Subcutaneous adipose tissue (tissue), 4 donors: ENCODE data around the gene ZNF695. TPM values are rescaled to one million over a fixed set of nuclear protein-coding genes. Genes with fewer than 3 reads are reported as not detected.

Experiments
- total RNA-seq, 4 donors: library from RNA; depleted of rRNA; stranded (reverse); fragments of >200 nt; gene quantifications; one replicate each; pipeline ENCODE4 v1.1.0, GENCODE V29; 2016
- TF ChIP-seq, protein P1 (sequence below): fragments of 450-650 bp; IDR thresholded peaks from one replicate; pipeline ENCODE4 v1.5.1; 2016; ENCODE audit warnings: low read depth, mild to moderate bottlenecking, control low read depth, antibody characterized with exemption, moderate library complexity

Gene ZNF695
- total RNA-seq, 4 donors from 2014 or later, result 0.22 TPM; not detected in 3

DNA sequence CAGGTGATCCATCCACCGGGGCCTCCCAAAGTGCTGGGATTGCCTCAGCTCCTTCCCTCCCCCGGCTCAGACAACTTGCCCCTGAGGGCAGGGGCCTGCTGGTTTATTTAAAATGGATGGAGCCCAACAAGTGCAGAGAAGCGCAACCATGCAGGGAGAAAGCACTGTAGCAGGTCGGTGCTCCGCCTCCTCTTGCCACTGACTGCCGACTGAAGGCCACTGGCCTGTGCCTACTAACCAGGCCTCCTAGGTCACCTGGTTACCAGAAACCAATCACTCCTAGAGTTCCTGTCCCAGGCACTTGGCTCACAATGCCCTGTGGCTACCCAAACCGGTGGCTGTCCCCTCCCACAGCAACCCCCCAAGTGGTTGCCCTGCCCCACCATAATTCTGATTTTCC is 35.9 kb downstream of the ZNF695 start:
- TF ChIP-seq, protein P1, sequence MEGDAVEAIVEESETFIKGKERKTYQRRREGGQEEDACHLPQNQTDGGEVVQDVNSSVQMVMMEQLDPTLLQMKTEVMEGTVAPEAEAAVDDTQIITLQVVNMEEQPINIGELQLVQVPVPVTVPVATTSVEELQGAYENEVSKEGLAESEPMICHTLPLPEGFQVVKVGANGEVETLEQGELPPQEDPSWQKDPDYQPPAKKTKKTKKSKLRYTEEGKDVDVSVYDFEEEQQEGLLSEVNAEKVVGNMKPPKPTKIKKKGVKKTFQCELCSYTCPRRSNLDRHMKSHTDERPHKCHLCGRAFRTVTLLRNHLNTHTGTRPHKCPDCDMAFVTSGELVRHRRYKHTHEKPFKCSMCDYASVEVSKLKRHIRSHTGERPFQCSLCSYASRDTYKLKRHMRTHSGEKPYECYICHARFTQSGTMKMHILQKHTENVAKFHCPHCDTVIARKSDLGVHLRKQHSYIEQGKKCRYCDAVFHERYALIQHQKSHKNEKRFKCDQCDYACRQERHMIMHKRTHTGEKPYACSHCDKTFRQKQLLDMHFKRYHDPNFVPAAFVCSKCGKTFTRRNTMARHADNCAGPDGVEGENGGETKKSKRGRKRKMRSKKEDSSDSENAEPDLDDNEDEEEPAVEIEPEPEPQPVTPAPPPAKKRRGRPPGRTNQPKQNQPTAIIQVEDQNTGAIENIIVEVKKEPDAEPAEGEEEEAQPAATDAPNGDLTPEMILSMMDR, result no peak

DNA sequence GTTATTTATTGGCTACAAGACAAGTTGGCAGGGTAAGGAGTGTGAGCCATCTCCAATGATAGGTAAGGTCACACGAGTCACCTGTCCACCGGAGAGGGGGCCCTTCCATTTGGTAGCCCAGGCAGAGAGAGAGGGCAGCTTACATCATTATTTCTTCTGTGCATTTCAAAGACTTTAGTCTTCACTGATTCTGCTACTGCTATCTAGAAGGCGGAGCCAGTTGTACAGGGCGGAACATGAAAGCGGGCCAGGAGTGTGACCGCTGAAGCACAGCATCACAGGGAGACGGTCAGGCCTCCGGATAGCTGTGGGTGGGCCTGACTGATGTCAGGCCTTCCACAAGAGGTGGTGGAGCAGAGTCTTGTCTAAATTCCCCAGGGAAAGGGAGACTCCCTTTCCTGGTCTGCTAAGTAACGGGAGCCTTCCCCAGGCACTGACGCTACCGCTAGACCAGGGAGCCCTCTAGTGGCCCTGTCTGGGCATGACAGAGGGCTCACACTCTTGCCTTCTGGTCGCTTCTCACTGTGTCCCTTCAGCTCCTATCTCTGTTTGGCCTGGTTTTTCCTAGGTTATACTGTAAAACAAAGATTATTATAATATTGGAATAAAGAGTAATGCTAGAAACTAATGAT is 36.7 kb downstream of the ZNF695 start:
- TF ChIP-seq, protein P1, result no peak

DNA sequence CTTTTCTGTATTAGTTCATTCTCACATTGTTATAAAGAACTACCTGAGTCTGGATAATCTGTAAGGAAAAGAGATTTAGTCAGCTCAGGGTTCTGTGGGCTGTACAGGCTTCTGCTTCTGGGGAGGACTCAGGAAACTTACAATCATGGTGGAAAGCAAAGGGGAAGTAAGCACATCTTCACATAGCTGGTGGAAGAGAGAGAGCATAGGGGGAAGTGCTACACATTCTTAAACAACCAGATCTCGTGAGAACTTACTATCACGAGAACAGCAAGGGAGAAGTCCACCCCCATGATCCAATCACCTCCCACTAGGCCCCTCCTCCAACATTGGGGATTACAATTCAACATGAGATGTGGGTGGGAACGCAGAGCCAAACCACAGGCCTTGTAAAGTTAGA is 38.2 kb downstream of the ZNF695 start:
- TF ChIP-seq, protein P1, result no peak

DNA sequence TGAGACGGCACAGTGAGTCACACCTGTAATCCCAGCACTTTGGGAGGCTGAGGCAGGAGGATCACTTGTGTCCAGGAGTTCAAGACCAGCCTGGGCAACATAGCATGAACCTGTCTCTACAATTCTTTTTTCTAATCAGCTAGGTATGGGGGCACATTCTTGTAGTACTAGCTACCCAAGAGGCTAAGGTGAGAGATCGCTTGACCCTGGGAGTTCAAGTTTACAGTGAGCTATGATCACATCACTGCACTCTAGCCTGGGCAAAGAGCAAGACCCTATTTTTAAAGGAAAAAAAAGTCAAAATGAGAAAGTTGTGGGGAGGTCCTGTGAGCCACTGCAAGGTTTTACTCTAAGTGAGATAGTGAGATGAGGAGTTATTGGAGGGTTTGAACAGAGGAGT is 41.4 kb downstream of the ZNF695 start:
- TF ChIP-seq, protein P1, result no peak

DNA sequence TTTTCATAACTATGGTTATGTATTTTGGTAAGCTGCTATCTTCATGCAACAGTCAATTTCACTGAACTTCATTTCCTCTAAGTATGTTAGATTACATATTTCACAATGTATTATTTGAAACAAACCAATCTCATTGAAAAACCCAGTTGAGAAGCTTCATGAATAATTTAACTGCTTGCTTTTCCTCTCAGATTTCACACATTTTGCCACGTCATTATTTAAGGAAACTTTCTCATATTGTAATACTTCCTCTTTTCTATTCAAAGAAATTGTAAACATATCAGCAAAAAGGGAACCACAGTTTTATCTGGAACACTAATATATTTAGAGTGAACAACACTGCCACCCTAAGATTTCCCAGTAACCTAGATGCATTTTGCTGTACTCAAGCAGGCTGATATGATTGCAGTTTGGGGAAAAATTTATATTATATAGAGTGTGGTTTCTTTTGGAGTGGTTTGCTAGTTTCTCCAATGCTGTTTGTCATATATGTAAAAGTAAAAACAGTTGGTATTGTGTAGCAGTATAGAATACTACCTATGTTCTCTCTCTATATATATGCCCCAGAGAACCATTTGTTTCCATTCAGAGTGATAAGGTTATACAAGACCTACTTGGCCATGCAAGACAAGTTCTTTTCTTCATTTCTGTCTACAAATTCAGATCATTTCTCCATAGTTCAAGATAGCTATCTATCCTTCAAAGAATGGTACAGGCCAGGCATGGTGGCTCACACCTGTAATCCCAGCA is 47.7 kb downstream of the ZNF695 start:
- TF ChIP-seq, protein P1, result no peak

DNA sequence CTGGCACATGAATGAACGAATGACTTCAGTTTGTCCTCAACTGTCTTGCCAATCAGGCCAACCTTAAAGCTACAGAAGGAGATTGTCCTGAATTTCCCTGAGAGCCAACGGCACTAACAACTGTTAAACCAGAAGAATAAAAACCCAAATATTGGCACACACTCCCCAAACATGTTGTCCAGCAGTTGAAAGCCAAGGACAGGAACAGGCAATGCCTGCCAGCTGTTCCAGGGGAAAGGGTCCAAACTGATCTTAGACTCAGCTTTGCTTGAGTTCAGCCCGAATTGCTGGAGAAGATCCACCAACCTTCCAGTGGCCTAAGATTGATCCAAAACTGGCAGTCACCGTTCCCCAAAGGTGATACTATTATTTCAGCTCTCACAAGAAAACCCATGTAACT is 53.7 kb downstream of the ZNF695 start:
- TF ChIP-seq, protein P1, result no peak

DNA sequence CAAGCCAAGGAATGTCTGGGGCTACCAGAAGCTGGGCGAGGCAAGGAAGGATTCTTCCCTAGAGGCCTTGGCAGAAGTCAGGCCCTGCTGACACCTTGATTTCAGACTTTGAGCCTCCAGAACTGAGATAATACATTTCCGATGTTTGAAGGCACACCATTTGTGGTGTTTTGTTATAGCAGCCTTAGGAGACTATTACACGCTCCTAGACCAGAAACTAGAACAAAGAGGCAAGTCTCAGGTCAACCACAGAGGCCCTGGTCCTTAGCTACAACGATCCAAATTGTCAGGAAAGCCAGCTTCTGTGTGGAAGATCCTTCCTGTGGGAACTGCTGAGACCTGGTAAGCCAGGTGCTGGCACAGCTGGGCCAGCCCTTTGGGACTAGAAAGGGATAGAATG is 56.4 kb downstream of the ZNF695 start:
- TF ChIP-seq, protein P1, result no peak
